ENCODE data around the gene SURF1. TPM values are rescaled to one million over a fixed set of nuclear protein-coding genes. Genes with fewer than 3 reads are reported as not detected.

The SURF1 gene
- total and polyA plus RNA-seq, 9 of the 15 experiments (the other 6 are each of a cell fraction or from before 2014, with no cell fraction given), result 16.1 to 31.3 (median 20.9) TPM

DNA sequence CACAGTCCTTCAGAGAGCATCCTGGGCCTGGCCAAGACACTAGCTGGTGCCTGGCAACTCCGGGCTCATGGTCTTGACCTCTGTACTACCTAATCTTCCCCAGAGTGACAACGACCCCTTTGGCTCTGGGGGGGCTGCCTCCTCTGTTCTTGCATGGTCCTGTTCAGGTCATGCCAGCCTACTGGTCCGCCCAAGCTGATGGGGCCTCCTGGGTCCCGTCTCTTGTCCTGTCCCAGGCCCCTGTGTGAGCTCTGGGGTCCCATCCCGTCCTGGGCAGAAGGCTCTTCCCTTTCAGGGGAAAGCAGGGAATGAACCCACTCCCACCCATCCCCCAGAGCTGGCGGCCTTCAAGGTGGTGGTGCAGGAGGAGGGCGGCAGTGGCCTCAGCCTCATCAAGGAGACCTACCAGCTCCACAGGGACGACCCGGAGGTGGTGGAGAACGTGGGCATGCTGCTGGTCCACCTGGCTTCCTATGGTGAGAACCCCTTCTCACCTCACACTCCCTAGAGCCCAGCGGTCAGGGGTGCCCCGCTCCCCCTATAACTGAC lies 48.2 kb upstream of the SURF1 start:
- Histone ChIP-seq H3K4me2 (ENCODE audit: insufficient read depth, low read length) (no peak overlapping the region), H3K36me3 (ENCODE audit: control insufficient read depth, insufficient read depth, low read length) (peaks cover 62% of the 10 kb centered on the region; the same call in 2 of the 3 replicates), H3K9ac (ENCODE audit: insufficient read depth in 1 of 2, low read depth in 2 of 2, low read length in 2 of 2) (peak overlapping the region in 1 of 2 experiments; percentile 37; a peak in 1 of 4 replicates), H4K20me1 (replicated peaks; ENCODE audit: control insufficient read depth, insufficient read depth, low read length) (peaks cover 9% of the 10 kb centered on the region), H3K9me1 (ENCODE audit: control insufficient read depth, insufficient read depth, low read length) (no peaks in the 10 kb centered on the region), H3K4me3 (no peak overlapping the region), H3K4me1 (replicated peaks in 1 of 2; ENCODE audit: control insufficient read depth in 2 of 2, insufficient read depth in 2 of 2, low read length in 2 of 2) (peaks cover 0 to 26% of the 10 kb centered on the region in 2 experiments; a peak in 3 of 5 replicates), H3K9me3 (replicated peaks; ENCODE audit: control insufficient read depth, insufficient read depth, low read depth, low read length) (no peaks in the 10 kb centered on the region), H3K27me3 (ENCODE audit: control insufficient read depth in 2 of 2, insufficient read depth in 2 of 2, low read length in 2 of 2) (no peaks in the 10 kb centered on the region), H2AFZ (ENCODE audit: low read depth, low read length) (no peak overlapping the region), H3K27ac (ENCODE audit: extremely low read depth, low read depth, low read length) (no peak overlapping the region), H3K79me2 (ENCODE audit: control insufficient read depth, insufficient read depth, low read length) (no peaks in the 10 kb centered on the region)
- no peak for FAIRE-seq
- ChIA-PET CTCF (ENCODE audit: low intra/inter-chr PET ratio) (interaction anchor here (0.6 to 1.8 kb wide), 6 partner anchors 34 to 590 kb away, joined by 3 to 9 read pairs (median 3); no protein-coding TSS in a partner anchor), POLR2A (interaction anchor here (0.9 kb wide), 1 partner anchor 56 kb away, joined by 3 read pairs; the partner anchor contains the start of genes MED22 and RPL7A)
- WGBS (ENCODE audit: insufficient coverage, low coverage, missing lambda C conversion rate), result 79% methylated on average over 9 of the region's 12 CpGs
- no peak for ATAC-seq
- intact Hi-C loops (cut with micrococcal nuclease), result no loop called here
- no TSS peak for BruUV-seq (replicated peaks)
- in situ Hi-C loops (cut with MboI), result no loop called here
- TF ChIP-seq MYNN (IDR thresholded peaks at IDR 0.05), result peak; percentile 30; the same call in 1 of the 2 replicates
- TF ChIP-seq MYNN (CRISPR knock-in tag; IDR thresholded peaks at IDR 0.05), result no peak
- no peak for TF ChIP-seq SIRT6 (IDR thresholded peaks at IDR 0.05; ENCODE audit: low read depth, low read length)
- TF ChIP-seq SUPT5H (IDR thresholded peaks at IDR 0.05), result 0 out of 2 replicates have a peak, but pooled peaks have one; percentile 45
- TF ChIP-seq POLR2A (conservative IDR thresholded peaks at IDR 0.05), result peak; percentile 53; the same call in 1 of the 2 replicates
- TF ChIP-seq RBFOX2 (IDR thresholded peaks at IDR 0.05; ENCODE audit: low read depth, low read length), result peak; percentile 27; the same call in 1 of the 2 replicates
- no peak for DNase-seq (ENCODE audit: extremely low read depth in 1 of 4, low spot score in 3 of 4)
